GM23248 (cell line): ENCODE measurements around the gene ZFP92. TPM values are rescaled to one million over a fixed set of nuclear protein-coding genes. Genes with fewer than 3 reads are reported as not detected.

ENCODE experiments used
- DNase-seq: peaks from one replicate; pipeline ENCODE4 v3.0.0-alpha.2; 2015
- H2AFZ ChIP-seq: fragments of 200-600 bp; sonication (generic); 2 replicates; pipeline ENCODE4 v1.6.1; 2016; ENCODE audit warnings: antibody characterized with exemption
- H3F3A ChIP-seq: fragments of 200-600 bp; sonication (generic); 2 replicates; pipeline ENCODE4 v1.6.1; 2016; ENCODE audit warnings: mild to moderate bottlenecking, antibody characterized with exemption, mixed run types; ENCODE audit not compliant: insufficient read depth
- H3K27ac ChIP-seq: fragments of 200-600 bp; sonication (generic); 2 replicates; pipeline ENCODE4 v1.5.1; 2016; ENCODE audit warnings: mild to moderate bottlenecking
- H3K27me3 ChIP-seq: fragments of 200-600 bp; sonication (generic); replicated peaks from 2 replicates; pipeline ENCODE4 v1.6.1; 2016; ENCODE audit warnings: mild to moderate bottlenecking; ENCODE audit not compliant: insufficient read depth
- H3K36me3 ChIP-seq: fragments of 200-600 bp; sonication (generic); 2 replicates; pipeline ENCODE4 v1.6.1; 2016; ENCODE audit warnings: low read depth, mild to moderate bottlenecking
- H3K4me1 ChIP-seq: fragments of 200-600 bp; sonication (generic); 2 replicates; pipeline ENCODE4 v1.6.1; 2016; ENCODE audit warnings: mild to moderate bottlenecking; ENCODE audit not compliant: insufficient read depth
- H3K4me2 ChIP-seq: fragments of 200-600 bp; sonication (generic); one replicate; pipeline ENCODE4 v1.6.1; 2016; ENCODE audit warnings: mild to moderate bottlenecking; ENCODE audit not compliant: unreplicated experiment
- H3K4me3 ChIP-seq: fragments of 200-600 bp; sonication (generic); 2 replicates; pipeline ENCODE4 v1.5.1; 2016; ENCODE audit warnings: mild to moderate bottlenecking
- H3K79me2 ChIP-seq: fragments of 200-600 bp; sonication (generic); 2 replicates; pipeline ENCODE4 v1.6.1; 2016; ENCODE audit warnings: mild to moderate bottlenecking; ENCODE audit not compliant: insufficient read depth
- H3K9ac ChIP-seq: fragments of 200-600 bp; sonication (generic); 2 replicates; pipeline ENCODE4 v1.6.1; 2016; ENCODE audit warnings: mild to moderate bottlenecking
- H3K9me2 ChIP-seq: fragments of 200-600 bp; sonication (generic); 2 replicates; pipeline ENCODE4 v1.6.1; 2016; ENCODE audit warnings: mixed run types, mild to moderate bottlenecking, moderate library complexity; ENCODE audit not compliant: insufficient read depth
- H3K9me3 ChIP-seq: fragments of 200-600 bp; sonication (generic); one replicate; pipeline ENCODE4 v1.6.1; 2017; ENCODE audit warnings: low read depth
- H4K20me1 ChIP-seq: fragments of 200-600 bp; sonication (generic); 2 replicates; pipeline ENCODE4 v1.6.0; 2016; ENCODE audit not compliant: insufficient read depth
- EZH2 ChIP-seq: fragments of 200-600 bp; sonication (generic); IDR thresholded peaks from 2 replicates; pipeline ENCODE4 v1.6.1; 2018; ENCODE audit warnings: antibody characterized with exemption, mild to moderate bottlenecking; ENCODE audit not compliant: insufficient read depth, poor library complexity, severe bottlenecking
- EZH2phosphoT487 ChIP-seq: fragments of 200-600 bp; sonication (generic); IDR thresholded peaks from 2 replicates; pipeline ENCODE4 v1.6.1; 2018; ENCODE audit warnings: antibody characterized with exemption, moderate library complexity, mild to moderate bottlenecking, low read depth; ENCODE audit not compliant: insufficient read depth
- WGBS, 2 experiments: methylation state at CpG; one replicate each; pipeline ENCODE4 v1.1.6; 2015 to 2017; ENCODE audit warnings: low lambda C conversion rate in 2 of 2, low coverage in 1 of 2; ENCODE audit errors: missing lambda C conversion rate in 2 of 2; 5-methylcytosine and 5-hydroxymethylcytosine counted together
- in situ Hi-C: fragments of 300-500 bp; cut with MboI; formaldehyde crosslinking; loops from 2 replicates; pipeline ENCODE4 v1.15.0; 2020
- polyA plus RNA-seq: library from polyadenylated mRNA; unstranded; fragments of >200 nt; fragmentation: Nextera tagmentation; extraction: Ambion mirVana; gene quantifications from 2 replicates; pipeline ENCODE4 v1.2.1, GENCODE V29; 2016
- total RNA-seq: library from RNA; depleted of rRNA; stranded (reverse); fragments of >200 nt; shearing (Covaris generic); gene quantifications from 2 replicates; pipeline ENCODE4 v1.2.3, GENCODE V29; 2014

ZFP92 gene
- total and polyA plus RNA-seq, 2 experiments from 2014 or later = 0.11 TPM; not detected in 1

DNA sequence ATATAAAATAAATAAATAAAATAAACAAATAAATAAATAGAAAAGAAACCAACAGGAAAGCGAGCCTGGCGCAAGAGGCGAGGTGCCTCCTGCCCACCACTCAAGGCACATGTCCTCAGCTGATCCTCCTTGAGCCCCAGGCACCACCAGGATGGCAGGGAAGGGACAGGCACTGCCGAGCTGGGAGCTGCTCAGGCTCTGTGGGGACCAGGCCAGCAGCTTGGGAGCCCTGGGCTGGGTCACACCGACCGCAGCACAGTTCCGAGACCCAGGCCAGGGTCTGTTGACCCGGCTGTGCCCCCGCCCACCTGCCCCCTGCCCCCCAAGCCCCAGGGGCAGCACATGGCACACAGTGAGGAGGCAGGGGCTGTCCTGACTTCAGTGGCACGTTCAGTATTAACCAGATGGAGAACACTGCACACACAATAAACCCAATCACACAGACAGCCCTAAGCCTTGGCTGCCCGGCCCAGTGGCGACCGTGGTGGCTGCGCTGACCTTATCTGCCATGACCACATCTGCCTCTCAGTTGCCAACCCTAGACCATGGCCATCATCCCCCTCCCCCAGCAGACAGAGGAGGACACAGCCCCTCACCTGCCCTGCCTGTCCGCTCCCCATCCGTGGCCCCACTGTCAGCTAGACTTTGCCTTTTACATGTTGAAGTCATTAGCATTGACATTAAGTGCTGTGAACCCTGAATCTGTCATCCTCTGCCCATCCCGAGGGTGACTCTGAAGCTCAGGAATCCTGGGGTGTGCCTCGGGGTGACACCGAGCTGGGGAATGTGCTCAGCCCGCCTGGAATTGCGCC is 37.5 kb downstream of the ZFP92 start:
- Histone ChIP-seq H3K9me2 (no peaks in the 10 kb centered on the region), H3K27ac (no peak overlapping the region), H4K20me1 (no peaks in the 10 kb centered on the region), H3F3A (no peaks in the 10 kb centered on the region), H3K4me1 (no peaks in the 10 kb centered on the region), H3K4me2 (no peak overlapping the region), H3K36me3 (no peaks in the 10 kb centered on the region), H3K9me3 (no peaks in the 10 kb centered on the region), H2AFZ (no peak overlapping the region), H3K4me3 (no peak overlapping the region), H3K79me2 (no peaks in the 10 kb centered on the region), H3K27me3 (no peaks in the 10 kb centered on the region), H3K9ac (no peak overlapping the region)
- TF ChIP-seq EZH2phosphoT487 (no peak), EZH2 (no peak)
- in situ Hi-C loops = loop anchor here (25.0 kb wide), 1 partner anchor 411 kb away; no protein-coding TSS in a partner anchor
- WGBS, 2 experiments = 94 to 96% methylated on average over 10 to 14 of the region's 21 CpGs
- DNase-seq = no peak

DNA sequence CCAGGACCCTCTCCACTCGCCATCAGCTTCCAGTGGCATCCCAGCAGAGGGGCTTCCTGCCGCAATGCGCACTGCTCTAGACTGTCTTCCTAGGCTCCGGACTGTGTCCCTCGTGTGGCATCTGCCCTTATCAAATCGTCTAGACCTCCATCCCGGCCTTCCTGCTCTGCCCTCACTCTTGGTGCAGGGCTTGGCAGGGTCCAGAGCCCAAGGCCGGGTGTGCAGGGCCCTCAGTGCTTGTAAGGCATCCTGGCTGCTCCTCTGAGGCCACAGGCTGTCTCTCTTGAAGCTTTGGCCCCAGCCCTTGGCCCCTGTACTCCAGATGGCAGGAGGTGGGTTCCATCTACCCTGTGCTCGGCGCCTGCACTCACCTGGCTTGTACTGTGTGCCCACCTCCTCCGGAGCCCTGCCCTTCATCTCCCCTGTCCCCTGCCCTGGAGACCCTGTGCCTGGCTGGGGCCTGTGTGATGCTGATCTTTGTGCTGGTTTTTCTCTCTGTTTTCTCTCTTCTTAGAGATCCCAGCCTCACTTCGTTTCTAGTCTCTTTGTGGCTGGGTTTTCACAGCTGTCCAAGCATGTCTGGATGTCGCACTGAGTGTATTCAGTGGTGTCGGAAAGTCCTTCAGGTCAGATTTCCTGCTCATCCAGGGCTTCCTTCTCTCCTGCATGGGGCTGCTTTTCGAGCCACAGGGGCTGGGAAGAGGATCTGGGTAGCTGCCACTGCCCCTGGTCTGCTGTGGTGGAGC is 38.3 kb downstream of the ZFP92 start:
- no peak overlapping the region for H3K4me2 ChIP-seq
- H3K27me3 ChIP-seq = no peaks in the 10 kb centered on the region
- H3K4me1 ChIP-seq = no peaks in the 10 kb centered on the region
- no peaks in the 10 kb centered on the region for H3K9me2 ChIP-seq
- TF ChIP-seq EZH2 (no peak), EZH2phosphoT487 (no peak)
- no peaks in the 10 kb centered on the region for H3K79me2 ChIP-seq
- in situ Hi-C loops = loop anchor here (25.0 kb wide), 1 partner anchor 412 kb away; no protein-coding TSS in a partner anchor
- no peak overlapping the region for H3K9ac ChIP-seq
- no peaks in the 10 kb centered on the region for H3F3A ChIP-seq
- no peak overlapping the region for H3K4me3 ChIP-seq
- H2AFZ ChIP-seq = no peak overlapping the region
- H3K27ac ChIP-seq = no peak overlapping the region
- no peaks in the 10 kb centered on the region for H3K36me3 ChIP-seq
- H4K20me1 ChIP-seq = no peaks in the 10 kb centered on the region
- no peak for DNase-seq
- no peaks in the 10 kb centered on the region for H3K9me3 ChIP-seq
- 92 to 96% methylated on average over 6 to 7 of the region's 15 CpGs for WGBS, 2 experiments

DNA sequence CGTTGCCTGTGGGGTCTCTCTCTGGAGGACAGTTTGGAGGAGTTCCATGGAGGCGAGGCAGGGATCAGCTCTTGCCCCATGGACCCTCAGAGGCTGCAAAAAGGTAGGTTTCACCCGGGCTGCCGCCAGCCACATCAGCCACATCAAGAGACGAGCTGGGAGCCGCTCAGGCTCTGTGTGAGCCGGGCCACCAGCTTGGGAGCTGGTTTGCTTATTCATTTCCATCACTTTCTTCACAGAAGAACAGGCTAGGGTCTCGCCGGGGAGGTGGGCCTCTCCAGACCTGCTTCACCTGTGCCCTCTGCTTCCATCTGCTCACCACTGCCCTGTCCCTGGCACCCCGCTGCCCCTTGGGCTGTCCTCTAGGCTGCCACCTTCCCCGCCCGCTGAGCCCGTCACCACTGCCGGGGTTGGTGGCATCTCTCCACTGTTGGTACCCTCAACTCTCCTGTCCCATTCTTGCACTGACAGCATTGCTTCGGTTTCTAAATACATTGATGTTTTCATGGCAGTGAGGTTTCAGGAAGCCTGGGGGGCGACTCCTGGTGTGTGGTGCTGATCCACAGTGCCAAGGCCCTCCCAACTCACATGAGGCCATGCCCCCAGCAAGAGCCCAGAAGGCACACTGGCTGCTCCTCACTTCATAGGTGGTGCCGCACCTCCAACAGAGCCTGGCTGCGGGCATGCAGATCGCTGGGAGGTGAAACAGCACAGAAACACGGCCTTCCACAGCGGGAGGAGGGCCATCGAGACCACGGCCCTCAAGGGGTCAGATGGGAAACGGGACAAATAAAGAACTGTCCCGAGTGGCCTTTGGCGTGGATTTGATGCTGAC is 39.1 kb downstream of the ZFP92 start:
- no peak overlapping the region for H3K9ac ChIP-seq
- no peaks in the 10 kb centered on the region for H3K4me1 ChIP-seq
- 94 to 100% methylated on average over 11 to 18 of the region's 26 CpGs for WGBS, 2 experiments
- H3K79me2 ChIP-seq = no peaks in the 10 kb centered on the region
- no peak overlapping the region for H2AFZ ChIP-seq
- in situ Hi-C loops = no loop called here
- H3K27me3 ChIP-seq = no peaks in the 10 kb centered on the region
- no peak overlapping the region for H3K4me2 ChIP-seq
- TF ChIP-seq EZH2 = no peak
- no peaks in the 10 kb centered on the region for H3K36me3 ChIP-seq
- H3K9me3 ChIP-seq = no peaks in the 10 kb centered on the region
- H4K20me1 ChIP-seq = no peaks in the 10 kb centered on the region
- no peak for DNase-seq
- H3F3A ChIP-seq = no peaks in the 10 kb centered on the region
- H3K9me2 ChIP-seq = no peaks in the 10 kb centered on the region
- no peak overlapping the region for H3K4me3 ChIP-seq
- no peak overlapping the region for H3K27ac ChIP-seq

DNA sequence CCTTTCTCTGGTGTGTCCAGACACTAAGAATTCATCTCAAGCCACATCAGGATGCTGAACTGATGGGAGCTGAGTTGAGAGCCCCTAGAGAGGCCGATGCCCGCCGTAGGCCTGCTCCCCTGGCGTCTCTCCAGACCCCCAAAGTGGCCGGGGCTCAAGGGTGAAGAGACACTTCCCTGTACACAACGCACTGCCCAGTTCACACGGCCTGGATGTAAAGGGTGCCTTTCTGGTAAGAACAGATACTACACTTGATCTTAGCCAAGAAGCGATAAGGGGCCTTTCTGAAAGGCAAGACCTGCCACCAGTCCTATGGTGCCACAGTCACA is 39.6 kb downstream of the ZFP92 start:
- no peaks in the 10 kb centered on the region for H3K9me3 ChIP-seq

More for the DNA sequence above, 39.6 kb downstream of the ZFP92 start:
- no peak overlapping the region for H2AFZ ChIP-seq
- no peak overlapping the region for H3K9ac ChIP-seq
- no peaks in the 10 kb centered on the region for H3K79me2 ChIP-seq
- no peaks in the 10 kb centered on the region for H4K20me1 ChIP-seq
- H3K27me3 ChIP-seq = no peaks in the 10 kb centered on the region
- no peak for DNase-seq
- TF ChIP-seq EZH2phosphoT487 (no peak), EZH2 (no peak)
- in situ Hi-C loops = no loop called here
- H3K27ac ChIP-seq = no peak overlapping the region
- H3K4me3 ChIP-seq = no peak overlapping the region
- WGBS, 2 experiments = 83 to 92% methylated on average over 5 to 8 of the region's 8 CpGs
- H3K9me2 ChIP-seq = no peaks in the 10 kb centered on the region
- H3K4me1 ChIP-seq = no peaks in the 10 kb centered on the region
- H3K4me2 ChIP-seq = no peak overlapping the region
- H3K36me3 ChIP-seq = no peaks in the 10 kb centered on the region
- H3F3A ChIP-seq = no peaks in the 10 kb centered on the region
